Measurements from ENCODE around the gene HHAT.

- TF ChIP-seq, protein P1, sequence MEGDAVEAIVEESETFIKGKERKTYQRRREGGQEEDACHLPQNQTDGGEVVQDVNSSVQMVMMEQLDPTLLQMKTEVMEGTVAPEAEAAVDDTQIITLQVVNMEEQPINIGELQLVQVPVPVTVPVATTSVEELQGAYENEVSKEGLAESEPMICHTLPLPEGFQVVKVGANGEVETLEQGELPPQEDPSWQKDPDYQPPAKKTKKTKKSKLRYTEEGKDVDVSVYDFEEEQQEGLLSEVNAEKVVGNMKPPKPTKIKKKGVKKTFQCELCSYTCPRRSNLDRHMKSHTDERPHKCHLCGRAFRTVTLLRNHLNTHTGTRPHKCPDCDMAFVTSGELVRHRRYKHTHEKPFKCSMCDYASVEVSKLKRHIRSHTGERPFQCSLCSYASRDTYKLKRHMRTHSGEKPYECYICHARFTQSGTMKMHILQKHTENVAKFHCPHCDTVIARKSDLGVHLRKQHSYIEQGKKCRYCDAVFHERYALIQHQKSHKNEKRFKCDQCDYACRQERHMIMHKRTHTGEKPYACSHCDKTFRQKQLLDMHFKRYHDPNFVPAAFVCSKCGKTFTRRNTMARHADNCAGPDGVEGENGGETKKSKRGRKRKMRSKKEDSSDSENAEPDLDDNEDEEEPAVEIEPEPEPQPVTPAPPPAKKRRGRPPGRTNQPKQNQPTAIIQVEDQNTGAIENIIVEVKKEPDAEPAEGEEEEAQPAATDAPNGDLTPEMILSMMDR (optimal IDR thresholded peaks at IDR 0.05 in 1 of 3, IDR thresholded peaks at IDR 0.05 in 1 of 3, conservative IDR thresholded peaks at IDR 0.05 in 1 of 3; ENCODE audit: extremely low read depth in 1 of 3, insufficient read depth in 2 of 3, low read length in 3 of 3), result no peak
- no peak for TF ChIP-seq EZH2 (IDR thresholded peaks at IDR 0.05; ENCODE audit: low read length)
Observed at GRCh38 chr1:210476730-210477129, 148.0 kb downstream of the HHAT start.
